TTC549 (cell line): ENCODE measurements around the gene BICRA.
"Not testable (repeated sequence)": the region's sequence is repeated elsewhere in the genome, so short reads cannot be mapped to it uniquely, and the experiment has no call there.

ENCODE experiments used
- FAIRE-seq: peaks from 2 replicates; lab custom pipeline; 2012; peaks lifted over from hg19 to GRCh38; lab: Jason Lieb, UNC

The BICRA gene

DNA sequence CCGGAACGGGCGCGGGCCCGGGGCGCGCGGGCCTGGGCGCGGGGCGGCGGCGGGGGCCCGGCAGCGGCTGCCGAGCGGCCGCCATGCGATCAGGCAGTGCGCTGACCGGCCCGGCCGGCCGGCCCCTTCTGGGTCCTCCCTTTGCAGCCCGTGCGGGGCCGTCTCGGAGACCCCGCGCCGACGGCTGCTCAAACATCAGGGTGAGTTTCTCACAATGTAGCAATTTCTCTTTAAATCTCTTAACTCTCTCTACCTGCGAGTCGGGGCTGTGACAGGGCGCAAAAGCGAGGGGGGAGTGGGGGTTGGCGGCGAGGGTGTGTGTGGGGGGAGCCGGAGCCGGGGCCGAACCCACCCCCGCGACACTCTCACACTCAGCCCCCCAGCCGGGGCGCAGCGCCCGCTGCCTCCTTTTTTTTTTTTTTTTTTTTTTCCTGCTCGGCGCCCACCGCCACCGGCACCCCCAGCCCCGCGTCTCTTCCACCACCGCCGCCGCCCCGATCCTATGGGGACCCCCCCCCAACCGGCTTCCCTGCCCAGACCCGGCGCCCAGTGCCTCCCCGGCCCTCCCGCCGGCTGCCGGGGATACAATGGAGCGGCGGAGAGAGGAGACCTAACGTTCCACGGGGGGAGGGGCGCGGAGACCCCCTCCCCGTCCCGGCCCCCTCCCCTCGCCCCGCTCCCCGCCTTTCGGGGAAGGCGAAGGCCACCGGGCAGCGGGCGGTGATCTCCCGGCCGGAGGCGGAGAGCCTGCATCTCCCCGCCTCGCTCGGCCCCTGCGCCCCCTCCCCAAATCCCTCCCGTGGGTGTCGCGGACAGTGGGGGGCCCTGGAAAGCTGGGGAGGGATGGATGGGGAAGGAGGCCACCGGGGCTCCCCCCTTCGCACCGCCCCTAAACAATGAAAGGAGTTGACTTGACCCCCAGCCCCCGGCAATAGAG is at the start of gene BICRA:
Gene BICRA (plus strand): TSS at position 166 of the 937 bp plus-strand sequence. CDS start 64,441 bp downstream, outside the sequence.
- no peak for FAIRE-seq

GRCh38 chr19:47560999-47561398 is 47.9 kb upstream of the BICRA start:
- no peak for FAIRE-seq

DNA sequence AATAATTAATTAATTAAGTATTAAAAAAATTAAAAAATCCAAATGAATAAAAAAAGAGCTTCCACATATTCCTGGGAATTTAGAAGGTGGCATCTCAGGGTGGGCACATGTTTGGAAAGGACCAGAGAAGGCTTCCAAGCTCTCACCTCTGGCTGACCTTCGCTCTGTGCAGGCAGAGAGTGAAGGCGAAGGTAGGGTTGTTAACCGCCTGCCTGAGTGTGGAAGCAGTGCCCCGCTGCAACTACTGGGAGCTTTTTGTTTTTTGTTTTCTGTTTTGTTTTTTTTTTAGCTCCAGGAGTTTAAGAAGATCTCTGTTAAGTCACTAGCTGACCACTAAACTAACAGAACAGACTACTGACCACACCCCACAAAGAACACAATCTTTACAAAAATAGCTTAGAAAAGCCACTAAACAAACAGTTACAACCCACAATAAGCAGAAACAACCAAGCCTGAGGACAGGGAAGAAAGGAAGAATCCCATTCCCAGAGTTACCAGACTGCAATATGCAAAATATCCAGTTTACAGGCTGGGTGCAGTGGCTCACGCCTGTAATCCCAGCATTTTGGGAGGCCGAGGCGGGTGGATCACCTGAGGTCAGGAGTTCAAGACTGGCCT is 47.4 kb upstream of the BICRA start:
- no peak for FAIRE-seq

DNA sequence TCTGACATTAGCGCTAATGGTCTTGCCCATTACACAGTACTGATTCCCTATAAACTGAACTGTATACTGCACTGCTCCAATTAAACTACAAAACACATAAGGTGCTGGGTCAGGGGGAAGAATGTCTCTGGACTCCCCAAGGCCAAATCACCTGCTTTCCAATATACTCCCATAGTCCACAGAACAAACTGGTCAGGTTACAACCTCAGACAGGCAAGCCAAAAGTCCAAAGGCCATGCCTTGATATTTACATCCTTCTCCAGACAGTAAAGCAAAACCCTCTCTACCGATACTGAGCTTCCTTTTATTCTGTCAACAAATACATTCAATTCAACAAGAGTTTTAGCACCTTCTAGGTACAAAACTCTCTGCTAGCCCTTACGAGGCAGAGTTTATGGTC is 44.9 kb upstream of the BICRA start:
- no peak for FAIRE-seq

GRCh38 chr19:47569331-47569730 is 39.6 kb upstream of the BICRA start:
- no peak for FAIRE-seq

DNA sequence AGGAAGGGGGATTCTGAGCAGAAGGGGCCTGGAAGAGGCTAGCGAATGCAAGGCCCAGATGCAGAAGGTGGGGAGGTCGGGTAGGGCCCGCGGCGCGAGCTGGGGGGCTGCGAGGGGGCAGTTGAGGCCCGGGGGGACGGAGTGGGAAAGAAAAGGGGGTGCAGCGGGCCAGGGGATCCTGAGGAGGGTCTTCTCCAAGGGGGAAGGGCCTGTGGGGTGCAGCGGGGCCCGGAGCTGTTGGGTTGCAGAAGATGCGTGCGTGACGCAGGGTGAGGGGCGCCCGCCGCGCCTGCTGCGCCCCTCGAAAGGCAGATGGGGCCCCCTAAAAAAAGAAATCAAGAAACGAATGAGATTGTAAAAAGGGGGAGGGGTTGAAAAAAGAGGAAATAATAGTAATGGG is 36.3 kb upstream of the BICRA start:
- FAIRE-seq: no peak

DNA sequence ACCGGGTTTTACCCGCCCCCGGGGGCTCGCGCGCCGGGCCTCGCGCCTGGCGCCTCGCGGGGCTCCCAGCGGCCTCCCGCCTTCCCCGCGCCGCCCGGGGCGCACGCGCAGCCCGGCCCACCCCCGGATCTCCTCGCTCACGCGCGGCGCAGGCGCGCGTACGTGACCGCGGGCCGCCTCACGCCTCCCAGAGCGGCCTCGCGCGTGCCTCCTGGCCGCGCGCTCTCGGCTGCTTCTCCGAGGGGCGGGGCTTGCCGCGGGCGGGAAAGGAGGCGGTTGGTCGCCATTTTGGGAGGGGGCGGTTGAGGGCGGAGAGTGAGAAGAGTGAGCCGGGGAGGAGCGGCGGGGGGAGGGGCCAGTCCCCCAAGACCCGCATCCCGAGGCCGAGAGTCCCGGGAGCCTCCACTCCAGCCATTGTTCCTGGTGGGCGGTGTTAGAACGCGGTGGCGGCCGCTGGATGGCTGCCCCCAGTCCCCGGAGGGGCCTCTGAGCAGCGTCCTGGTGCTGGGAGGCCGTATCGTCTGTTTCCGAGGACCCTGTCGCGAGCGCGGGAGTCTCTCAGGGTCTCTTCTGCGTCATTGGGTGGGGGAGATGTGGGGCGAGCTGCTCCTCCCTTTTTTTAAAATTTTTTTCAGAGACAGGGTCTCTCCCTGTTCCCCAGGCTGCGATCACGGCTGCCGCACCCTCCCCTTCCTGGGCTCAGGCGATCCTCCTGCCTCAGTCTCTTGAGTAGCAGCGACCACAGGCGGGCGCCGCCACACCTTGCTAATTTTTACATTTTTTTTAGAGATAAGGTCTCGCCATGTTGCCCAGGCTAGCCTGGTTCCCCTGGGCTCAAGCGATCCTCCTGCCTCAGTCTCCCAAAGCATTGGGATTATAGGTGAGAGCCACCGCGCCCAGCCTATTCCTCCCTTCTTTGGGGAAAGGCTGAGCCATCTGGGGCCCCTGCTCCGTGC is 35.6 kb upstream of the BICRA start, which contains the start of gene ZNF541:
Gene ZNF541 (minus strand): TSS at position 78 of the 956 bp plus-strand sequence. CDS start 17,292 bp downstream, outside the sequence.
- no peak for FAIRE-seq

DNA sequence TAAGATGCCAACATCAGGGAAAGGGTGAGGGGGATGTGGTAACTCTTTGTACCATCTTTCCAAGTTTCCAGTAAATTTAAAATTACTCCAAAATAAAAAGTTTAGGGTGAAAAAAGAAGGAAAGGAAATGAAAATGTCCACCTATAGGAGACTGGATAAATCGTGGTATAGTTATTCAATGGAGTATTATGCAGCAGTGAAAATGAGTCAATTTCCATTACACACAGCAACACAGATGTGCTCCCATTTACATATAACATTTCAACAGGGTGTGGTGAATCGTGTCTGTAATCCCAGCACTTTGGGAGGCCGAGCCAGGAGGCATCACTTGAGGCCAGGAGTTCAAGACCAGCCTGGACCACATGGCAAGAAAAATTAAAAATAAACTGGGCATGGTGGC is 28.5 kb upstream of the BICRA start:
- FAIRE-seq: no peak

GRCh38 chr19:47581605-47582319 is 27.2 kb upstream of the BICRA start:
- no peak for FAIRE-seq

DNA sequence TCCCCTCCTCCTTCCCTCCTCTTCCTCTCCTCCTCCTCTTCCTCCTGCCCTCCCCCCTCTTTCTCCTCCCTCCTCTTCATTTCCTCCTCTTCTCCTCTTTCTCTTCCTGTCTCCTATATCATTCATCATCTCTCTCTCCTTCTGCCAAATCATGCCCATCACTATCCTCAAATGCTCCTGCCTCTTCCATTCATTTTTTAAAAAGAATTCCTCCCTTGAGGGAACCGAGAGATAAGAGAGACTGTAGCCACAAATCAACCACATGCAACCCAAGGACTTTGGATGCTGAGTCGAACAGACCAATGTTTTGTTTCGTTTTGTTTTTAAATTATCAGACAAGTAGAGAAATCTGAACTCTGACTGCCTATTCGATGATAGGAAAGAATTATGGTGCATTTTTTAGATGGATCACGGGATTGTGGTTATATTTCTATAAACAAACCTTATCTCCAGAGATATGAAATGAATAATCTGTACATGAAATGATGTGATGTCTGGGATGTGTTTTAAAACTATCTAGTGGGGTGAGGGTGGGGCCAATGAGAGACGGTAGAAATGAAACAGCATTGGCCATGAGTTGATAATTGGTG is 26.5 kb upstream of the BICRA start:
- FAIRE-seq: no peak

DNA sequence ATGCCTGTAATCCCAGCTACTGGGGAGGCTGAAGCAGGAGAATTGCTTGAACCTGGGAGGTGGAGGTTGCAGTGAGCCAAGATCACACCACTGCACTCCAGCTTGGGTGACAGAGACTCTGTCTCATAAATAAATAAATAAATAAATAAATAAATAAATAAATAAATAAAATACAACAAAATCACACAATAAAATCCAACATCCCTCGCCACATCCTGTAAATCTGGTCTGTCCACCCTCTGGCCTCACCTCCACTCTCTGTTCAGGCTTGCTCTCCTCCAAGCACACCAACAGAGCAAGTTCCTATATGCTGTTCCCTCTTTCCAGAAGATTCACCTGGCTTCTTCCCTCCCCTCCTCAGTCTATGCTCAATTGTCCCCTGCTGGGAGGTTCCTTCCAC is 25.8 kb upstream of the BICRA start:
- FAIRE-seq: not testable (repeated sequence)

GRCh38 chr19:47587295-47587694 is 21.6 kb upstream of the BICRA start:
- FAIRE-seq: no peak

- FAIRE-seq: no peak
Observed at GRCh38 chr19:47589824-47590223, 19.1 kb upstream of the BICRA start.

DNA sequence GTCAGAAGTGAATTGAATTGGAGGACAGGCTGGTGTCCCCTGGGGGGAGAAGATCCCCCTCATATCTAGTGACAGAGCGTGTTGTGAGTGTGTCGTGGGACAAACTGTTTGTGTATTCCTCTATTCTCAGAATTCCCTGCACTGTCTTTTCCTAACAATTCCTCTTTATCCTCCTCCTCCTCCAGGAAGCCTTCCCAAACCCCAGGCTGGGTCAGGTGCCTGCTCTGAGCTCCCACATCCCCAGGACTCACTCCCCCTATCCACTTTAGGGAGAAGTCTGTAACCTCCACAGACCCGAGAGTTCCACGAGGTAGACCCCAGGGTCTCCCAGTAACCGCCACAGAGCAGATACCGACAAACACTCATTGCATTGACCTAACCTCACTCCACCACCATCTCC is 15.1 kb upstream of the BICRA start:
- no peak for FAIRE-seq

DNA sequence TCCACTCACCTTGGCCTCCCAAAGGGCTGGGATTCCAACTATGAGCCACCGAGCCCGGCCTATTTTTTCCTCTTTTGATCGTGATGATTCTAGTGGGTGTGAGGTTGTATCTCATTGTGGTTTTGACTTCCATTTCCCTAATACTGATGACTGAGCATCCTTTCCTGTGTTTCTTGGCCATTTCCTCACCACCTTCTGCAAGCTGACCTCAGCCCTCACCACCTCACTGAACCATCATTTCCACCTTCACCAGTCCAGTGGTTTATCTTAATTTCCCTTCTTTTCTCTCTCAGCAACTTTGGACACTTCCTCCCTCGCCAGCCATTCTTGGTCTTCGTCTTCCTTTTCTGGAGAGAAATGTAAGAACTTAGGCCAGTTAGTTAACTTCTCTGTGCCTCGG is 13.0 kb upstream of the BICRA start:
- FAIRE-seq: no peak

DNA sequence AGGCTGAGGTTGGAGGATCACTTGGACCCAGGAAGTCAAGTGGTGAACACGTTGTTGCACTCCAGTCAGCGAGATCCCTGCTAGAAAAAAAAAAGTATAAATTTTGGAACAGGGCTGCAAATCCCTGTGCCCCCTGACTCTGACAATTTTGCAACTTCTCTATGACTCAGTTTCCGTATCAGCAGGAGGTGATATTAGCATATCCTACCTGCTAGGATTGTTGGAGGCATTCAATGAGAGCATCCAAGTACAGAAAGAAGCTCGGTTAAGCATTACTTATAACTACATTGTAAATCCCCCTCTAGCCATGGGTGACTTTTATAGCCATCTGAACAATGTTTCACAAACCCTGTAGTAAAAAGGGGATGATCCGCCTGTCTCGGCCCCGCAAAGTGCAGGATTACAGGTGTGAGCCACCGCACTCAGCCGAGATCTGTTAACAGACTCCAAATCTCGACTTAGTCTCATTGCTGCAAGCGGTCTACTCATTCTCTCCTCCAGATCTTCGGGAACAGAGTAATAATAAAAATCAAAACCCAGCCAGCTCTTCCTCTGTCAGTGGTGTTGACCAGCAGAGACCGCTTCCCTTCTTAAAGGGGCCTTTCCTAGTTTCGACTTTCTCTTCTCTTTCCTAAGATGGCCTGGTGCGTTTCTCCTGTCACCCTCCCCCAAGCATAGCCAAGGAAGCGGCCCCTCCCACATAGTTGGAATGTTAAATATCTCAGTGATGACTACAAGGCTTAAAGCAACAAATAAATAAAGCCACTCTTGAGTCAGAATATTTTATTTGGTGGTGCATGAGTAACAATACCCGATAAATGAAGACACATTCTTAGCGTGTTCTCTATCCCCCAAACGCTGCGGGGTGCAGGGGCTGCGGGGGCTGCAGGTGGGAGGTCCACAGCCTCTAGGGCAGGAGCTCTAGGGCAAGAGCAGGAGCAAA is 10.3 kb upstream of the BICRA start:
- FAIRE-seq: peak; percentile 96

GRCh38 chr19:47599671-47600245 is 9.2 kb upstream of the BICRA start:
- not testable (repeated sequence) for FAIRE-seq

DNA sequence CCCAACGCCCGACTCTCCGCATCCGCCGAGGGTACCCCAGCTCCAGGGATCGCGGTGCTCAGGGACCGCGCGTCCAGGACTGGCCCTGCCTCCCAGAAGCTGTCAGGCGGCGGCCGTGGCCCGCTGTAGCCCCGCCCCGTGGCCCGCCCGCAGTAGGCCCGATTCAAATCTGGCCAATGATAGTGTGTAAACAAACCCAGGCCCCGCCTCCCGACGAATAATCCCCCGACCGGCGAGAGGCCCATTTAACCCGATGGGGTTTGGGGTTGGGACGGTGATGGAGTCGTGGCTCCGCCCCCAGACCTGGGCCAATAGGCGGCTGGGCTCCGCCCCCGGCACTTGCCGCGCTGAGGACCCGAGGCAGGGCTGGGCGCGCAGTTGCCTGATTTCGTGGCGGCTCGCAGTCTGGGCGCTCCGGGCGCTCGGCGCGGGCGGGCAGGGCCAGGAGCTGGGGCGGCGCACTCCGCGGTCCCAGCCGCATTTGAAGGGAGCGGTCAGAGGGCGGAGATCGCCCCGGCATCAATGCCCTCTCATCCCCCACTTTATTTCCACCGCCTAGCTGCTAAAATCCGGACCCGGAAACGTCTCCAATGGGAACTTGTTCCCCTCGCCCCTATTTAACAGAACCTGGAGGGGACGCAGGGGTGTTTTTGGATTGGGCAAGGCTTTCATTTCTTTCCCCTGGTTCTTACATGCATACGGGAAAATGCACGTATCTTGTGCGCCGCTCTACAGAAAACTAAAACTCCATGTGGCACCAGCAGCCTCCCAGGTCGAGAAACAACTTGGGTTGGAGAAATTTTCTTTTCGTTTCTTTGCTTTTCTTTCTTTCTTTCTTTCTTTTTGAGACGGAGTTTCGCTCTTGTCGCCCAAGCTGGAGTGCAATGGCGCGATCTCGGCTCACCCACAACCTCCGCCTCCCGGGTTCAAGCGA is 8.4 kb upstream of the BICRA start:
- peak; percentile 85 for FAIRE-seq
